GM21390 (cell line): ENCODE measurements around the gene GP1BA.

Experiments used
- ATAC-seq: cut with Tn5 transposase; IDR thresholded peaks from one replicate; pipeline ENCODE4 v1.9.1; 2021; ENCODE audit not compliant: unreplicated experiment

The GP1BA gene

GRCh38 chr17:4949321-4950074 lies 17.4 kb downstream of the GP1BA start:
- no peak for ATAC-seq

GRCh38 chr17:4950075-4950745 lies 18.1 kb downstream of the GP1BA start:
- ATAC-seq, result no peak

GRCh38 chr17:4950746-4951204 lies 18.7 kb downstream of the GP1BA start, which contains the start of gene ENO3:
Gene ENO3, plus strand, starts transcription at chr17:4951119. Its CDS starts 711 bp downstream, at chr17:4951830.
- no peak for ATAC-seq

- no peak for ATAC-seq
Observed at GRCh38 chr17:4951486-4951885, 19.4 kb downstream of the GP1BA start.

- ATAC-seq, result no peak
Observed at GRCh38 chr17:4953451-4953961, 21.4 kb downstream of the GP1BA start.

- no peak for ATAC-seq
Observed at GRCh38 chr17:4955091-4955490, 23.0 kb downstream of the GP1BA start.

- no peak for ATAC-seq
Observed at GRCh38 chr17:4956493-4957061, 24.5 kb downstream of the GP1BA start.

GRCh38 chr17:4958102-4958501 lies 26.0 kb downstream of the GP1BA start:
- no peak for ATAC-seq

GRCh38 chr17:4959261-4959965 lies 27.3 kb downstream of the GP1BA start:
- no peak for ATAC-seq

GRCh38 chr17:4960279-4960922 lies 28.3 kb downstream of the GP1BA start:
- ATAC-seq, result no peak

- no peak for ATAC-seq
Observed at GRCh38 chr17:4965311-4965986, 33.4 kb downstream of the GP1BA start.

GRCh38 chr17:4966844-4967538 lies 34.9 kb downstream of the GP1BA start:
- peak; percentile 74 for ATAC-seq

- peak; percentile 49 for ATAC-seq
Observed at GRCh38 chr17:4967539-4968485, 35.7 kb downstream of the GP1BA start, which contains the start of gene SPAG7. Gene SPAG7, minus strand, starts transcription at chr17:4967817. Its CDS starts 13 bp downstream, at chr17:4967804.

GRCh38 chr17:4968486-4969046 lies 36.5 kb downstream of the GP1BA start:
- no peak for ATAC-seq

GRCh38 chr17:4969047-4969550 lies 37.0 kb downstream of the GP1BA start:
- ATAC-seq, result no peak

- ATAC-seq, result no peak
Observed at GRCh38 chr17:4969551-4970173, 37.6 kb downstream of the GP1BA start.

GRCh38 chr17:4970273-4970672 lies 38.2 kb downstream of the GP1BA start:
- ATAC-seq, result no peak
